Stimulated activated CD4-positive, alpha-beta T cell treated with anti-CD3 and anti-CD28 coated beads, Interleukin-4, amount 100 ng/mL, for 48 hours (primary cell): Measurements from ENCODE around the gene TFR2.

Experiments used
- DNase-seq, 2 donors: peaks; one replicate each; pipeline ENCODE4 v3.0.0-alpha.2; 2020; ENCODE audit warnings: low read depth in 2 of 2

TFR2 gene

DNA sequence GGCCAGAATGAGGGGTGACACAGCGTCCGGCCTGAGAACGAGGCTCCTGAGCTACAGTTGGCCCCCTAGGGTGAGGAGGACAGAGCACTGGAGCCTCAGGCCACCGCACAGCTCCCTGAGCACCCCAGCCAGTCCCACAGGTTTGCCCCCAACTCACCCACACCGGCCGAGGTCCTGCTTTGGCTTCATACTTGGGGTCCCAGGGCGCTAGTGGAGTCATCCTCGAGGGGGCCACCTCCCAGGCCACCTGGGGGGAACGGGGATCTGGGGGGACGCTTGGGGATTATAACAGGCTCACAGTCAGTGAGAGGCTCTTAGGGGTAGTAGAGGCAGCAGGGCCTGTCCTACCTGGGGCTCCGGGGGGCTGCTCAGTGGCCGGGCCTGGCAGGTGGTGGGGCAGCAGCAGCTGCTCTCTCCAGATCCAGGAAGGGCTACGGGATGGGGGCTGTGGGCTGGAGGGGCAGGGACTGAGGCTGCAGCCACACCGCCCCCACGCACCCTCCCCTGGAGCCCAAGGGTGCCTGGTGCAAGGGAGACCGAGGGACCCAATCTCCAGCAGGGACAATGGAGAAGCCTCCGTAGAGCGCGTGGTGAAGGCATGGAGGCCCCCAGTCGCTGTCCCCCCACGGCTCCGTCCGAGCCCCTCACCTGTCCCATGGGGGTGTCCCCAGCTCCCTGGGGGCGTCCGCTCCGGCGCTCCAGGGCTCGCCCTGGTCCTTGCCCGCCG lies 68.2 kb downstream of the TFR2 start:
- no peak for DNase-seq

- no peak for DNase-seq
Observed at GRCh38 chr7:100572281-100572948, 68.9 kb downstream of the TFR2 start.

DNA sequence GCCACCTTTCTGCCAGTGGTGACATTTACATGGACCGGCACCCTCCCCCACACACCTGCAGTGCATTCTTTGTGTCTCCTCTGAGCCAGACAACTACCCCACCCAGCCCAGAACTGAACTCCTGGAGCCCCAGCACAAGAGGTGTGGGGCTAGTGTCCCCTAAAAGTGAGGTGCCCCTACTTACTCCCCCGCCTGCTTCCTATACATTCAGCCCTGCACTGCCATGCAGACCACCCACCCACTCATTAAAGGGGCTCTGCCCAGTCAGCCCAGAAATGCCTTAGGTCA lies 69.6 kb downstream of the TFR2 start:
- DNase-seq: no peak

GRCh38 chr7:100570954-100571828 lies 70.2 kb downstream of the TFR2 start:
- no peak for DNase-seq
